ENCODE data around the gene CAMTA1. TPM values are rescaled to one million over a fixed set of nuclear protein-coding genes. Genes with fewer than 3 reads are reported as not detected.

Gene CAMTA1
- total RNA-seq (2022; extraction: Qiagen RNA extraction; ENCODE audit: low read depth): 61.7 to 75.4 TPM (median 70.0 TPM) in 5 replicates

GRCh38 chr1:6785318-6785727, at the start of gene CAMTA1:
Gene CAMTA1 (plus strand): TSS chr1:6785454. CDS start chr1:6785531, 77 bp downstream.

GRCh38 chr1:7770997-7771822, 986.0 kb downstream of the CAMTA1 start, which contains the start of gene VAMP3:
Gene VAMP3 (plus strand): TSS chr1:7771296. CDS start chr1:7771384, 88 bp downstream.

GRCh38 chr1:7783826-7784491, 998.7 kb downstream of the CAMTA1 start, which contains the start of gene PER3:
Gene PER3 (plus strand): TSS chr1:7784291. CDS start chr1:7784878, 587 bp downstream.

Other genes with a start within 250 kb of the CAMTA1 start
- 3.3 to 5.1 TPM (median 4.5 TPM) in 5 replicates for gene NOL9, start 230.9 kb upstream of the CAMTA1 start, total RNA-seq (2022; extraction: Qiagen RNA extraction; ENCODE audit: low read depth)
- gene TAS1R1, start 230.1 kb upstream of the CAMTA1 start, total RNA-seq (2022; extraction: Qiagen RNA extraction; ENCODE audit: low read depth): not detected in 5 replicates
- 9.4 to 14.3 TPM (median 11.2 TPM) in 5 replicates for gene ZBTB48, start 205.5 kb upstream of the CAMTA1 start, total RNA-seq (2022; extraction: Qiagen RNA extraction; ENCODE audit: low read depth)
- gene KLHL21, start 182.6 kb upstream of the CAMTA1 start, total RNA-seq (2022; extraction: Qiagen RNA extraction; ENCODE audit: low read depth): 20.6 to 32.5 TPM (median 26.0 TPM) in 5 replicates
- 7.7 to 10.7 TPM (median 9.4 TPM) in 5 replicates for gene PHF13, start 171.7 kb upstream of the CAMTA1 start, total RNA-seq (2022; extraction: Qiagen RNA extraction; ENCODE audit: low read depth)
- 14.9 to 17.9 TPM (median 17.2 TPM) in 5 replicates for gene THAP3, start 160.6 kb upstream of the CAMTA1 start, total RNA-seq (2022; extraction: Qiagen RNA extraction; ENCODE audit: low read depth)
- gene DNAJC11, start 83.6 kb upstream of the CAMTA1 start, total RNA-seq (2022; extraction: Qiagen RNA extraction; ENCODE audit: low read depth): 32.0 to 40.4 TPM (median 34.6 TPM) in 5 replicates

All from A549 treated with RU486 at 1 μM for 4 hours (cell line).